ENCODE data around the gene TCEAL4.

TCEAL4 gene

GRCh38 chrX:103585411-103586313, at the start of gene TCEAL4:
Gene TCEAL4, plus strand, starts transcription at chrX:103585515. Its CDS starts 1,161 bp downstream, at chrX:103586676.
- H3K4me1 ChIP-seq (ENCODE audit: control insufficient read depth in 5 of 5, insufficient read depth in 5 of 5, low read length in 5 of 5): peaks cover 0 to 8% (median 2%) of the 10 kb centered on the region in 5 donors
- peaks cover 0 to 5% (median 0%) of the 10 kb centered on the region in 5 donors for H3K27me3 ChIP-seq (ENCODE audit: control insufficient read depth in 5 of 5, insufficient read depth in 4 of 5, low read length in 5 of 5)
- peak within 1 kb of the TSS; percentile 56 for H3K27ac ChIP-seq (ENCODE audit: low read depth, low read length)
- H3K9me3 ChIP-seq (ENCODE audit: control insufficient read depth in 5 of 5, low read length in 5 of 5): peaks cover 0 to 9% (median 0%) of the 10 kb centered on the region in 5 donors
- peak within 1 kb of the TSS; percentile 65 to 85 (median 82) for H3K4me3 ChIP-seq (ENCODE audit: low read depth in 1 of 5, low read length in 5 of 5)
- H3K36me3 ChIP-seq (ENCODE audit: control insufficient read depth in 5 of 5, insufficient read depth in 5 of 5, low read length in 5 of 5): no peaks in the 10 kb centered on the region
- H3K9ac ChIP-seq (ENCODE audit: low read length in 5 of 5): peak within 1 kb of the TSS; percentile 23 to 85 (median 73)

DNA sequence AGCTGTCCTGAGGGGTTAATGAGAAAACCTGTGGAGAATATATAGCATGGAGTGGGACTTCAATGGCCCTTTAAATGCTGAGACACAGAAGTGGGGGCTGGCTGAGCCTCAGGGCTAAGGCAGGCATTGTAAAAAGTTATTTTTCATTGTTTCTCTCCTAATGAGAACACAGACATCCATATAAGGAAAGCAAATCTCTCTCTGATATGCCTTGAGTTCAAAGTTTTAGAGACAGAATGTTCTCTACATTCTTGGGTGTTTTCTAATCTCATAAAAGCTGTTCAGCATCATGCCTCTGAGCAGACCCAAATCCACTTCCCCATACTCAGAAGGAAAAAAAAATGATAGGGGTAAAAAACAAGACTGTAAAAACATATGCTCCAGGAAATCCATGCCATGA, 49.2 kb upstream of the TCEAL4 start:
- Histone ChIP-seq H3K4me3 (ENCODE audit: low read depth in 1 of 5, low read length in 5 of 5) (no peak overlapping the region), H3K9ac (ENCODE audit: low read length in 5 of 5) (no peak overlapping the region), H3K4me1 (ENCODE audit: control insufficient read depth in 5 of 5, insufficient read depth in 5 of 5, low read length in 5 of 5) (peaks cover 0 to 4% (median 4%) of the 10 kb centered on the region in 5 donors), H3K36me3 (ENCODE audit: control insufficient read depth in 5 of 5, insufficient read depth in 5 of 5, low read length in 5 of 5) (no peaks in the 10 kb centered on the region), H3K27me3 (ENCODE audit: control insufficient read depth in 5 of 5, insufficient read depth in 4 of 5, low read length in 5 of 5) (peaks cover 0 to 10% (median 5%) of the 10 kb centered on the region in 5 donors), H3K9me3 (ENCODE audit: control insufficient read depth in 5 of 5, low read length in 5 of 5) (no peaks in the 10 kb centered on the region), H3K27ac (ENCODE audit: low read depth, low read length) (no peak overlapping the region)

GRCh38 chrX:103536732-103537131, 48.6 kb upstream of the TCEAL4 start:
- H3K27me3 ChIP-seq (ENCODE audit: control insufficient read depth in 5 of 5, insufficient read depth in 4 of 5, low read length in 5 of 5): peaks cover 0 to 8% (median 5%) of the 10 kb centered on the region in 5 donors
- H3K4me1 ChIP-seq (ENCODE audit: control insufficient read depth in 5 of 5, insufficient read depth in 5 of 5, low read length in 5 of 5): peaks cover 0 to 4% (median 4%) of the 10 kb centered on the region in 5 donors
- H3K4me3 ChIP-seq (ENCODE audit: low read depth in 1 of 5, low read length in 5 of 5): no peak overlapping the region
- no peak overlapping the region for H3K9ac ChIP-seq (ENCODE audit: low read length in 5 of 5)
- H3K27ac ChIP-seq (ENCODE audit: low read depth, low read length): no peak overlapping the region
- H3K9me3 ChIP-seq (ENCODE audit: control insufficient read depth in 5 of 5, low read length in 5 of 5): no peaks in the 10 kb centered on the region
- no peaks in the 10 kb centered on the region for H3K36me3 ChIP-seq (ENCODE audit: control insufficient read depth in 5 of 5, insufficient read depth in 5 of 5, low read length in 5 of 5)

- no peak overlapping the region for H3K9ac ChIP-seq (ENCODE audit: low read length in 5 of 5)
- H3K27me3 ChIP-seq (ENCODE audit: control insufficient read depth in 5 of 5, insufficient read depth in 4 of 5, low read length in 5 of 5): peaks cover 0 to 11% (median 5%) of the 10 kb centered on the region in 5 donors
- H3K27ac ChIP-seq (ENCODE audit: low read depth, low read length): no peak overlapping the region
- no peaks in the 10 kb centered on the region for H3K36me3 ChIP-seq (ENCODE audit: control insufficient read depth in 5 of 5, insufficient read depth in 5 of 5, low read length in 5 of 5)
- no peaks in the 10 kb centered on the region for H3K9me3 ChIP-seq (ENCODE audit: control insufficient read depth in 5 of 5, low read length in 5 of 5)
- H3K4me3 ChIP-seq (ENCODE audit: low read depth in 1 of 5, low read length in 5 of 5): no peak overlapping the region
- H3K4me1 ChIP-seq (ENCODE audit: control insufficient read depth in 5 of 5, insufficient read depth in 5 of 5, low read length in 5 of 5): peaks cover 0 to 4% (median 4%) of the 10 kb centered on the region in 5 donors
Measured at GRCh38 chrX:103537871-103538387, 47.4 kb upstream of the TCEAL4 start.

DNA sequence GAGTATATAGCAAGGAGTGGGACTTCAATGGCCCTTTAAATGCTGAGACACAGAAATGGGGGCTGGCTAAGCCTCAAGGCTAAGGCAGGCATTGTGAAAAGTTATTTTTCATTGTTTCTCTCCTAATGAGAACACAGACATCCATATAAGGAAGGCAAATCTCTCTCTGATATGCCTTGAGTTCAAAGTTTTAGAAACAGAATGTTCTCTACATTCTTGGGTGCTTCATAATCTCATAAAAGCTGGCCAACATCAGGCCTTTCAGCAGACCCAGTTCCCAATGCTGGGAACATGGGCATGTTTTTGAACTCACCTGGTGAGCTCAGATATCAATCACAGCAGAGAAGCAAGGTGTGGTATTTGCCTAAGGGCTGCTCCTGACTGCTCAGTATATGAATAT, 46.6 kb upstream of the TCEAL4 start:
- H3K36me3 ChIP-seq (ENCODE audit: control insufficient read depth in 5 of 5, insufficient read depth in 5 of 5, low read length in 5 of 5): no peaks in the 10 kb centered on the region
- H3K9me3 ChIP-seq (ENCODE audit: control insufficient read depth in 5 of 5, low read length in 5 of 5): no peaks in the 10 kb centered on the region
- H3K4me1 ChIP-seq (ENCODE audit: control insufficient read depth in 5 of 5, insufficient read depth in 5 of 5, low read length in 5 of 5): peaks cover 0 to 2% (median 2%) of the 10 kb centered on the region in 5 donors
- no peak overlapping the region for H3K27ac ChIP-seq (ENCODE audit: low read depth, low read length)
- peaks cover 0 to 9% (median 4%) of the 10 kb centered on the region in 5 donors for H3K27me3 ChIP-seq (ENCODE audit: control insufficient read depth in 5 of 5, insufficient read depth in 4 of 5, low read length in 5 of 5)
- no peak overlapping the region for H3K9ac ChIP-seq (ENCODE audit: low read length in 5 of 5)
- H3K4me3 ChIP-seq (ENCODE audit: low read depth in 1 of 5, low read length in 5 of 5): no peak overlapping the region

GRCh38 chrX:103539695-103540094, 45.6 kb upstream of the TCEAL4 start:
- H3K27ac ChIP-seq (ENCODE audit: low read depth, low read length): no peak overlapping the region
- H3K9me3 ChIP-seq (ENCODE audit: control insufficient read depth in 5 of 5, low read length in 5 of 5): no peaks in the 10 kb centered on the region
- H3K4me1 ChIP-seq (ENCODE audit: control insufficient read depth in 5 of 5, insufficient read depth in 5 of 5, low read length in 5 of 5): no peaks in the 10 kb centered on the region
- H3K36me3 ChIP-seq (ENCODE audit: control insufficient read depth in 5 of 5, insufficient read depth in 5 of 5, low read length in 5 of 5): no peaks in the 10 kb centered on the region
- peaks cover 0 to 10% (median 6%) of the 10 kb centered on the region in 5 donors for H3K27me3 ChIP-seq (ENCODE audit: control insufficient read depth in 5 of 5, insufficient read depth in 4 of 5, low read length in 5 of 5)
- H3K9ac ChIP-seq (ENCODE audit: low read length in 5 of 5): no peak overlapping the region
- H3K4me3 ChIP-seq (ENCODE audit: low read depth in 1 of 5, low read length in 5 of 5): no peak overlapping the region

GRCh38 chrX:103540145-103540544, 45.2 kb upstream of the TCEAL4 start:
- no peaks in the 10 kb centered on the region for H3K9me3 ChIP-seq (ENCODE audit: control insufficient read depth in 5 of 5, low read length in 5 of 5)
- H3K27ac ChIP-seq (ENCODE audit: low read depth, low read length): no peak overlapping the region
- H3K27me3 ChIP-seq (ENCODE audit: control insufficient read depth in 5 of 5, insufficient read depth in 4 of 5, low read length in 5 of 5): peaks cover 0 to 10% (median 6%) of the 10 kb centered on the region in 5 donors
- no peaks in the 10 kb centered on the region for H3K36me3 ChIP-seq (ENCODE audit: control insufficient read depth in 5 of 5, insufficient read depth in 5 of 5, low read length in 5 of 5)
- H3K9ac ChIP-seq (ENCODE audit: low read length in 5 of 5): no peak overlapping the region
- H3K4me1 ChIP-seq (ENCODE audit: control insufficient read depth in 5 of 5, insufficient read depth in 5 of 5, low read length in 5 of 5): no peaks in the 10 kb centered on the region
- H3K4me3 ChIP-seq (ENCODE audit: low read depth in 1 of 5, low read length in 5 of 5): no peak overlapping the region

DNA sequence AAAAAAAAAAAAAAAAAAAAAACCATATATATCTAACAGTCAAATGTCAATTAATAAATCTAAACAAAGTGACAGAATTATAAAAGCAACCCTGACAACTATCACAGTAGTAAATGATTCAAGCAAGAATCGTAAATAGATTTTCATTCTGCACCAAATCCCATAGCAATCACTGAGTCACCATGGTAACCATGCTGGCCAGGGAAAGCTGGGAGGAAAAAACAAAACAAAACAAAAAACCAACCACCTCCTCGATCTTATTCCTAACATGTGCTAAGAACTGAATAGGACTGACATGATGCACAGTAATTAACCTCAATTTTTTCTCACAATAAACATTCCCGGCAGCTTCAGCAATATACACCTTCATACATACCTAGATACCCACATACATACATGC, 35.4 kb upstream of the TCEAL4 start:
- H3K27me3 ChIP-seq (ENCODE audit: control insufficient read depth in 5 of 5, insufficient read depth in 4 of 5, low read length in 5 of 5): peaks cover 0 to 5% (median 3%) of the 10 kb centered on the region in 5 donors
- H3K36me3 ChIP-seq (ENCODE audit: control insufficient read depth in 5 of 5, insufficient read depth in 5 of 5, low read length in 5 of 5): no peaks in the 10 kb centered on the region
- H3K4me1 ChIP-seq (ENCODE audit: control insufficient read depth in 5 of 5, insufficient read depth in 5 of 5, low read length in 5 of 5): peaks cover 0 to 6% (median 2%) of the 10 kb centered on the region in 5 donors
- peaks cover 0 to 4% (median 0%) of the 10 kb centered on the region in 5 donors for H3K9me3 ChIP-seq (ENCODE audit: control insufficient read depth in 5 of 5, low read length in 5 of 5)
- H3K27ac ChIP-seq (ENCODE audit: low read depth, low read length): no peak overlapping the region
- no peak overlapping the region for H3K4me3 ChIP-seq (ENCODE audit: low read depth in 1 of 5, low read length in 5 of 5)
- no peak overlapping the region for H3K9ac ChIP-seq (ENCODE audit: low read length in 5 of 5)

GRCh38 chrX:103550415-103551051, 34.8 kb upstream of the TCEAL4 start:
- H3K27me3 ChIP-seq (ENCODE audit: control insufficient read depth in 5 of 5, insufficient read depth in 4 of 5, low read length in 5 of 5): peaks cover 0 to 5% (median 3%) of the 10 kb centered on the region in 5 donors

More at GRCh38 chrX:103550415-103551051, 34.8 kb upstream of the TCEAL4 start:
- Histone ChIP-seq H3K4me1 (ENCODE audit: control insufficient read depth in 5 of 5, insufficient read depth in 5 of 5, low read length in 5 of 5) (peaks cover 0 to 8% (median 2%) of the 10 kb centered on the region in 5 donors), H3K27ac (ENCODE audit: low read depth, low read length) (no peak overlapping the region), H3K9ac (ENCODE audit: low read length in 5 of 5) (no peak overlapping the region), H3K4me3 (ENCODE audit: low read depth in 1 of 5, low read length in 5 of 5) (no peak overlapping the region), H3K9me3 (ENCODE audit: control insufficient read depth in 5 of 5, low read length in 5 of 5) (peaks cover 0 to 4% (median 0%) of the 10 kb centered on the region in 5 donors), H3K36me3 (ENCODE audit: control insufficient read depth in 5 of 5, insufficient read depth in 5 of 5, low read length in 5 of 5) (no peaks in the 10 kb centered on the region)
